ENCODE measurements around the gene CELF2.

Gene CELF2

GRCh38 chr10:11024596-11024995, 6.9 kb downstream of the CELF2 start:
- peak in 1 of 2 donors; percentile 15 for DNase-seq
- Histone ChIP-seq H3K79me2 (ENCODE audit: control insufficient read depth, insufficient read depth, low read length, poor library complexity) (peaks cover 2% of the 10 kb centered on the region), H2AK5ac (ENCODE audit: low read length) (no peak overlapping the region), H3K14ac (ENCODE audit: low read length) (no peak overlapping the region), H3K27ac (ENCODE audit: low read depth, low read length) (no peak overlapping the region), H3K27me3 (ENCODE audit: insufficient read depth, low read length) (no peaks in the 10 kb centered on the region), H2AFZ (ENCODE audit: insufficient read depth, low read length, poor library complexity) (no peak overlapping the region), H4K91ac (ENCODE audit: low read depth, low read length) (no peak overlapping the region), H4K8ac (ENCODE audit: low read depth, low read length) (no peak overlapping the region), H2BK12ac (ENCODE audit: low read length) (no peak overlapping the region), H3K36me3 (ENCODE audit: control insufficient read depth in 1 of 2, insufficient read depth in 2 of 2, low read length in 2 of 2) (peaks cover 0 to 2% of the 10 kb centered on the region in 2 experiments), H3K23ac (ENCODE audit: low read length) (no peak overlapping the region), H3K4me2 (ENCODE audit: low read length) (no peak overlapping the region), H3K18ac (ENCODE audit: low read length) (no peak overlapping the region), H2BK120ac (ENCODE audit: insufficient read depth, low read length, poor library complexity) (no peak overlapping the region), H3K4me1 (ENCODE audit: control insufficient read depth in 1 of 2, insufficient read depth in 2 of 2, low read length in 2 of 2) (no peaks in the 10 kb centered on the region), H3K4ac (ENCODE audit: low read depth, low read length) (no peak overlapping the region), H3K79me1 (ENCODE audit: low read length) (no peaks in the 10 kb centered on the region), H3K9me3 (ENCODE audit: insufficient read depth, low read depth, low read length) (no peaks in the 10 kb centered on the region), H3K4me3 (ENCODE audit: low read depth, low read length) (no peak overlapping the region), H2BK5ac (ENCODE audit: low read depth, low read length, poor library complexity) (no peak overlapping the region), H3K9ac (ENCODE audit: low read length) (no peak overlapping the region), H4K12ac (ENCODE audit: low read depth, low read length) (no peak overlapping the region)
- WGBS (ENCODE audit: extremely low coverage, insufficient coverage, insufficient read length), result no CpG with 5 or more reads among the region's 1 CpG

DNA sequence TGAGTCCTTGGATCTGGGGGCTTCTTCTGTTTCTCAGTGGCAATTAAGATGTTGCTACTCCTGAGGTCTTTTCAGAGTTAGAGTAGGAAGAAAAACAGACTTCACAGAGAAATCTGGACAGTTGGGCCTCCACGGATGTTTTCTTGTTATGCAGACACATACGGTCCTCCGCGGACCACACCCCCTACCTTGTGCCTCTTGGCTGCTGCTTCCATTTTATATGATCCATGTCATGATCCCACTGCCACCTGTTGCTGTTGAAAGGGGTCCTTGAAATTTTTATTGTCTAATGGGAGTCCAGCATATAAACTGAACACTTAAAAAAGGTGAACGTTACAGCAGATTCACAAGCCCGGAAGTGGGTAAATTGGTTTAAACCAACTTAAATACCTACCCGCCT, 8.3 kb downstream of the CELF2 start:
- H3K18ac ChIP-seq (ENCODE audit: low read length), result no peak overlapping the region

GRCh38 chr10:11026773-11027172, 9.1 kb downstream of the CELF2 start:
- WGBS (ENCODE audit: extremely low coverage, insufficient coverage, insufficient read length), result no CpG with 5 or more reads among the region's 7 CpGs
- Histone ChIP-seq H2BK120ac (ENCODE audit: insufficient read depth, low read length, poor library complexity) (no peak overlapping the region), H3K36me3 (ENCODE audit: control insufficient read depth in 1 of 2, insufficient read depth in 2 of 2, low read length in 2 of 2) (peaks cover 0 to 2% of the 10 kb centered on the region in 2 experiments), H2AFZ (ENCODE audit: insufficient read depth, low read length, poor library complexity) (no peak overlapping the region), H4K12ac (ENCODE audit: low read depth, low read length) (no peak overlapping the region), H3K27me3 (ENCODE audit: insufficient read depth, low read length) (no peaks in the 10 kb centered on the region), H3K14ac (ENCODE audit: low read length) (no peak overlapping the region), H3K9ac (ENCODE audit: low read length) (no peak overlapping the region), H2BK12ac (ENCODE audit: low read length) (no peak overlapping the region), H3K4me3 (ENCODE audit: low read depth, low read length) (no peak overlapping the region), H3K79me2 (ENCODE audit: control insufficient read depth, insufficient read depth, low read length, poor library complexity) (peaks cover 2% of the 10 kb centered on the region), H4K91ac (ENCODE audit: low read depth, low read length) (no peak overlapping the region), H3K18ac (ENCODE audit: low read length) (no peak overlapping the region), H3K4me1 (ENCODE audit: control insufficient read depth in 1 of 2, insufficient read depth in 2 of 2, low read length in 2 of 2) (no peaks in the 10 kb centered on the region), H2BK5ac (ENCODE audit: low read depth, low read length, poor library complexity) (no peak overlapping the region), H3K79me1 (ENCODE audit: low read length) (no peaks in the 10 kb centered on the region), H2AK5ac (ENCODE audit: low read length) (no peak overlapping the region), H3K27ac (ENCODE audit: low read depth, low read length) (no peak overlapping the region), H3K23ac (ENCODE audit: low read length) (no peak overlapping the region), H4K8ac (ENCODE audit: low read depth, low read length) (no peak overlapping the region), H3K9me3 (ENCODE audit: insufficient read depth, low read depth, low read length) (no peaks in the 10 kb centered on the region), H3K4me2 (ENCODE audit: low read length) (no peak overlapping the region), H3K4ac (ENCODE audit: low read depth, low read length) (no peak overlapping the region)
- no peak for DNase-seq

More for the DNA sequence above, 8.3 kb downstream of the CELF2 start:
- no peak overlapping the region for H4K8ac ChIP-seq (ENCODE audit: low read depth, low read length)
- H3K27me3 ChIP-seq (ENCODE audit: insufficient read depth, low read length), result no peaks in the 10 kb centered on the region
- H3K9ac ChIP-seq (ENCODE audit: low read length), result no peak overlapping the region
- no peaks in the 10 kb centered on the region for H3K4me1 ChIP-seq (ENCODE audit: control insufficient read depth in 1 of 2, insufficient read depth in 2 of 2, low read length in 2 of 2)
- H3K23ac ChIP-seq (ENCODE audit: low read length), result no peak overlapping the region
- H3K14ac ChIP-seq (ENCODE audit: low read length), result no peak overlapping the region
- no peak overlapping the region for H2BK5ac ChIP-seq (ENCODE audit: low read depth, low read length, poor library complexity)
- no peak overlapping the region for H2BK120ac ChIP-seq (ENCODE audit: insufficient read depth, low read length, poor library complexity)
- no peak overlapping the region for H3K4ac ChIP-seq (ENCODE audit: low read depth, low read length)
- no peak overlapping the region for H2AFZ ChIP-seq (ENCODE audit: insufficient read depth, low read length, poor library complexity)
- no peak for DNase-seq
- no CpG with 5 or more reads among the region's 7 CpGs for WGBS (ENCODE audit: extremely low coverage, insufficient coverage, insufficient read length)
- H3K4me3 ChIP-seq (ENCODE audit: low read depth, low read length), result no peak overlapping the region
- no peak overlapping the region for H2AK5ac ChIP-seq (ENCODE audit: low read length)
- no peak overlapping the region for H3K4me2 ChIP-seq (ENCODE audit: low read length)
- no peak overlapping the region for H4K12ac ChIP-seq (ENCODE audit: low read depth, low read length)
- no peak overlapping the region for H4K91ac ChIP-seq (ENCODE audit: low read depth, low read length)
- no peak overlapping the region for H3K27ac ChIP-seq (ENCODE audit: low read depth, low read length)
- peaks cover 0 to 2% of the 10 kb centered on the region in 2 experiments for H3K36me3 ChIP-seq (ENCODE audit: control insufficient read depth in 1 of 2, insufficient read depth in 2 of 2, low read length in 2 of 2)
- H3K79me1 ChIP-seq (ENCODE audit: low read length), result no peaks in the 10 kb centered on the region
- H2BK12ac ChIP-seq (ENCODE audit: low read length), result no peak overlapping the region
- H3K79me2 ChIP-seq (ENCODE audit: control insufficient read depth, insufficient read depth, low read length, poor library complexity), result peaks cover 2% of the 10 kb centered on the region
- no peaks in the 10 kb centered on the region for H3K9me3 ChIP-seq (ENCODE audit: insufficient read depth, low read depth, low read length)

- Histone ChIP-seq H3K4ac (ENCODE audit: low read depth, low read length) (no peak overlapping the region), H3K4me3 (ENCODE audit: low read depth, low read length) (no peak overlapping the region), H3K23ac (ENCODE audit: low read length) (no peak overlapping the region), H3K18ac (ENCODE audit: low read length) (no peak overlapping the region), H3K14ac (ENCODE audit: low read length) (no peak overlapping the region), H2BK12ac (ENCODE audit: low read length) (no peak overlapping the region), H2AFZ (ENCODE audit: insufficient read depth, low read length, poor library complexity) (no peak overlapping the region), H2BK120ac (ENCODE audit: insufficient read depth, low read length, poor library complexity) (no peak overlapping the region), H3K27ac (ENCODE audit: low read depth, low read length) (no peak overlapping the region), H4K8ac (ENCODE audit: low read depth, low read length) (no peak overlapping the region), H4K12ac (ENCODE audit: low read depth, low read length) (no peak overlapping the region), H3K4me1 (ENCODE audit: control insufficient read depth in 1 of 2, insufficient read depth in 2 of 2, low read length in 2 of 2) (no peaks in the 10 kb centered on the region), H3K9me3 (ENCODE audit: insufficient read depth, low read depth, low read length) (no peaks in the 10 kb centered on the region), H3K36me3 (ENCODE audit: control insufficient read depth in 1 of 2, insufficient read depth in 2 of 2, low read length in 2 of 2) (no peaks in the 10 kb centered on the region), H3K4me2 (ENCODE audit: low read length) (no peak overlapping the region), H2AK5ac (ENCODE audit: low read length) (no peak overlapping the region), H3K79me1 (ENCODE audit: low read length) (no peaks in the 10 kb centered on the region), H3K9ac (ENCODE audit: low read length) (no peak overlapping the region), H2BK5ac (ENCODE audit: low read depth, low read length, poor library complexity) (no peak overlapping the region), H3K79me2 (ENCODE audit: control insufficient read depth, insufficient read depth, low read length, poor library complexity) (no peaks in the 10 kb centered on the region), H3K27me3 (ENCODE audit: insufficient read depth, low read length) (no peaks in the 10 kb centered on the region), H4K91ac (ENCODE audit: low read depth, low read length) (no peak overlapping the region)
- no CpG with 5 or more reads among the region's 7 CpGs for WGBS (ENCODE audit: extremely low coverage, insufficient coverage, insufficient read length)
- DNase-seq, result no peak
Observed at GRCh38 chr10:11034762-11035161, 17.1 kb downstream of the CELF2 start.

Data from trophoblast cell (in vitro differentiated cells and primary cell).